ENCODE measurements around the gene EPHB2. TPM values are rescaled to one million over a fixed set of nuclear protein-coding genes. Genes with fewer than 3 reads are reported as not detected.

Gene EPHB2
- total and polyA plus RNA-seq, 2 of the 4 experiments (the other 2 are of a cell fraction), result 52.3 to 58.8 TPM

DNA sequence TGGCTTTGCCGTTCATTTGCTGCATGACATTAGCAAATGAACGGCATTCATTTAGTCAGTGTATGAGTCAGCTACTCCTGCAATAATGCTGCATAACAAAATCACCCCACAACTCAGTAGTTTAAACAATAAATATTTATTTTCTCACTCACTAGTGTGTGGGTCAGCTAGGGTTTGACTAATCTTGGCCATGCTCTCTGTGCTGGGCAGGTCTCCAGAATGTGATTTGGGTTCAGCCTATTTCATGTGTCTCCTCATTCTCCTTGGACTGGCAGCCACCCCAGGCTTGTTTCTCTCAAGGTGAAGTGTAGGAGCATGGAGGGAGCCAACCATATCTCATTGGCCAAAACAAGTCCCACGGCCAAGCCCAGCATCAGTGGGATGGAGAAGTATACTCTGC lies 157.7 kb downstream of the EPHB2 start:
- Histone ChIP-seq H3K4me1 (ENCODE audit: control insufficient read depth, insufficient read depth, low read length) (peaks cover 10% of the 10 kb centered on the region), H3K27ac (ENCODE audit: insufficient read depth, low read length) (no peak overlapping the region), H2BK120ac (ENCODE audit: low read depth, low read length) (no peak overlapping the region), H3K9ac (ENCODE audit: low read depth, low read length) (no peak overlapping the region), H3K4ac (ENCODE audit: low read depth, low read length) (no peak overlapping the region), H2BK5ac (ENCODE audit: low read depth, low read length, poor library complexity, severe bottlenecking) (no peak overlapping the region), H3K9me1 (ENCODE audit: insufficient read depth, low read length) (peaks cover 6% of the 10 kb centered on the region; the same call in 1 of the 2 replicates), H2BK20ac (ENCODE audit: low read depth, low read length) (no peak overlapping the region), H4K20me1 (ENCODE audit: insufficient read depth, low read length) (peaks cover 12% of the 10 kb centered on the region), H4K5ac (ENCODE audit: low read depth, low read length) (no peak overlapping the region), H3K9me3 (ENCODE audit: control insufficient read depth, insufficient read depth, low read length) (peaks cover 8% of the 10 kb centered on the region), H2AFZ (replicated peaks; ENCODE audit: low read length, poor library complexity) (no peak overlapping the region), H3K18ac (ENCODE audit: low read depth, low read length) (no peak overlapping the region), H3K23ac (ENCODE audit: low read depth, low read length) (no peak overlapping the region), H3K79me1 (ENCODE audit: low read depth in 1 of 2, low read length in 2 of 2) (peaks cover 2 to 14% of the 10 kb centered on the region in 2 experiments; a peak in 2 of 4 replicates), H3K14ac (replicated peaks; ENCODE audit: low read depth, low read length) (no peak overlapping the region), H2BK15ac (ENCODE audit: low read depth, low read length) (no peak overlapping the region), H3K4me2 (ENCODE audit: low read depth, low read length) (no peak overlapping the region), H2AK5ac (ENCODE audit: low read depth, low read length) (no peak overlapping the region), H4K8ac (ENCODE audit: low read depth in 2 of 2, low read length in 2 of 2) (no peak overlapping the region), H3K56ac (ENCODE audit: extremely low read depth, insufficient read depth, low read length) (no peak overlapping the region), H4K91ac (ENCODE audit: insufficient read depth, low read depth, low read length) (no peak overlapping the region), H3K36me3 (ENCODE audit: control insufficient read depth, insufficient read depth, low read length) (peaks cover 33% of the 10 kb centered on the region), H3K4me3 (ENCODE audit: insufficient read depth, low read depth, low read length) (no peak overlapping the region), H2AK9ac (replicated peaks; ENCODE audit: low read depth, low read length, poor library complexity) (no peak overlapping the region), H3K27me3 (ENCODE audit: control insufficient read depth, insufficient read depth, low read length) (no peaks in the 10 kb centered on the region)
- in situ Hi-C loops (cut with MboI; ENCODE audit: low sequenced_read_pairs) (no loop called here), dilution Hi-C loops (cut with HindIII; ENCODE audit: low sequenced_read_pairs, unreplicated experiment) (no loop called here), intact Hi-C loops (cut with micrococcal nuclease) (no loop called here)
- ATAC-seq (ENCODE audit: low read depth) (no peak), DNase-seq (peak; percentile 41)
- WGBS, 2 experiments (ENCODE audit: extremely low coverage in 2 of 2, insufficient read length in 1 of 2), result no CpG with 5 or more reads among the region's 3 CpGs
- ChIA-PET POLR2A (ENCODE audit: unreplicated experiment) (no interaction called here), CTCF (no interaction called here)
- BruUV-seq (replicated peaks), result no TSS peak
- TF ChIP-seq, protein P1, sequence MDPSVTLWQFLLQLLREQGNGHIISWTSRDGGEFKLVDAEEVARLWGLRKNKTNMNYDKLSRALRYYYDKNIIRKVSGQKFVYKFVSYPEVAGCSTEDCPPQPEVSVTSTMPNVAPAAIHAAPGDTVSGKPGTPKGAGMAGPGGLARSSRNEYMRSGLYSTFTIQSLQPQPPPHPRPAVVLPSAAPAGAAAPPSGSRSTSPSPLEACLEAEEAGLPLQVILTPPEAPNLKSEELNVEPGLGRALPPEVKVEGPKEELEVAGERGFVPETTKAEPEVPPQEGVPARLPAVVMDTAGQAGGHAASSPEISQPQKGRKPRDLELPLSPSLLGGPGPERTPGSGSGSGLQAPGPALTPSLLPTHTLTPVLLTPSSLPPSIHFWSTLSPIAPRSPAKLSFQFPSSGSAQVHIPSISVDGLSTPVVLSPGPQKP (IDR thresholded peaks at IDR 0.05; ENCODE audit: borderline replicate concordance, low read depth, low read length), result no peak
- TF ChIP-seq CHD1 (IDR thresholded peaks at IDR 0.05; ENCODE audit: low read depth, low read length), result no peak
- TF ChIP-seq FOS (IDR thresholded peaks at IDR 0.05; ENCODE audit: low read depth, low read length), result no peak
- no peak for TF ChIP-seq CEBPB (IDR thresholded peaks at IDR 0.05; ENCODE audit: low read depth, low read length)
- TF ChIP-seq POLR2A (IDR thresholded peaks at IDR 0.05; ENCODE audit: low read depth, low read length), result no peak
- TF ChIP-seq RCOR1 (IDR thresholded peaks at IDR 0.05; ENCODE audit: insufficient replicate concordance, low read length), result no peak
- TF ChIP-seq BHLHE40 (IDR thresholded peaks at IDR 0.05; ENCODE audit: low read depth, low read length), result no peak
- no peak for TF ChIP-seq SMC3 (IDR thresholded peaks at IDR 0.05; ENCODE audit: low read depth, low read length)
- TF ChIP-seq NFE2L2 (IDR thresholded peaks at IDR 0.05; ENCODE audit: low read depth, low read length), result no peak
- no peak for TF ChIP-seq RAD21 (IDR thresholded peaks at IDR 0.05; ENCODE audit: low read length)
- no peak for TF ChIP-seq RFX5 (IDR thresholded peaks at IDR 0.05; ENCODE audit: low read depth, low read length)
- TF ChIP-seq, protein P2, sequence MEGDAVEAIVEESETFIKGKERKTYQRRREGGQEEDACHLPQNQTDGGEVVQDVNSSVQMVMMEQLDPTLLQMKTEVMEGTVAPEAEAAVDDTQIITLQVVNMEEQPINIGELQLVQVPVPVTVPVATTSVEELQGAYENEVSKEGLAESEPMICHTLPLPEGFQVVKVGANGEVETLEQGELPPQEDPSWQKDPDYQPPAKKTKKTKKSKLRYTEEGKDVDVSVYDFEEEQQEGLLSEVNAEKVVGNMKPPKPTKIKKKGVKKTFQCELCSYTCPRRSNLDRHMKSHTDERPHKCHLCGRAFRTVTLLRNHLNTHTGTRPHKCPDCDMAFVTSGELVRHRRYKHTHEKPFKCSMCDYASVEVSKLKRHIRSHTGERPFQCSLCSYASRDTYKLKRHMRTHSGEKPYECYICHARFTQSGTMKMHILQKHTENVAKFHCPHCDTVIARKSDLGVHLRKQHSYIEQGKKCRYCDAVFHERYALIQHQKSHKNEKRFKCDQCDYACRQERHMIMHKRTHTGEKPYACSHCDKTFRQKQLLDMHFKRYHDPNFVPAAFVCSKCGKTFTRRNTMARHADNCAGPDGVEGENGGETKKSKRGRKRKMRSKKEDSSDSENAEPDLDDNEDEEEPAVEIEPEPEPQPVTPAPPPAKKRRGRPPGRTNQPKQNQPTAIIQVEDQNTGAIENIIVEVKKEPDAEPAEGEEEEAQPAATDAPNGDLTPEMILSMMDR (conservative IDR thresholded peaks at IDR 0.05; ENCODE audit: low read depth, low read length), result no peak
- TF ChIP-seq MXI1 (IDR thresholded peaks at IDR 0.05; ENCODE audit: borderline replicate concordance, low read depth, low read length), result no peak
- no peak for TF ChIP-seq MAZ (IDR thresholded peaks at IDR 0.05; ENCODE audit: borderline replicate concordance, low read depth, low read length)

Measured in IMR-90 (cell line).